Esophagus muscularis mucosa (tissue), 4 donors: ENCODE results near the gene LPCAT1.

Experiments
- EP300 ChIP-seq: sonication (generic); formaldehyde crosslinking; IDR thresholded peaks from one replicate; pipeline ENCODE4 v1.6.1; 2017; ENCODE audit warnings: antibody characterized with exemption
- POLR2A ChIP-seq: fragments of 450-650 bp; IDR thresholded peaks from one replicate; pipeline ENCODE4 v1.6.1; 2017; ENCODE audit warnings: antibody characterized with exemption, moderate library complexity, mild to moderate bottlenecking, low read depth
- TF ChIP-seq, protein P1 (sequence below), 3 experiments: fragments of 200-600 bp in 2 of 3; fragments of 450-650 bp in 1 of 3; sonication (generic) in 2 of 3; IDR thresholded peaks; one replicate each; pipeline ENCODE4 v1.5.1; 2017 to 2019; ENCODE audit warnings: antibody characterized with exemption in 3 of 3, mild to moderate bottlenecking in 2 of 3, moderate library complexity in 1 of 3

DNA sequence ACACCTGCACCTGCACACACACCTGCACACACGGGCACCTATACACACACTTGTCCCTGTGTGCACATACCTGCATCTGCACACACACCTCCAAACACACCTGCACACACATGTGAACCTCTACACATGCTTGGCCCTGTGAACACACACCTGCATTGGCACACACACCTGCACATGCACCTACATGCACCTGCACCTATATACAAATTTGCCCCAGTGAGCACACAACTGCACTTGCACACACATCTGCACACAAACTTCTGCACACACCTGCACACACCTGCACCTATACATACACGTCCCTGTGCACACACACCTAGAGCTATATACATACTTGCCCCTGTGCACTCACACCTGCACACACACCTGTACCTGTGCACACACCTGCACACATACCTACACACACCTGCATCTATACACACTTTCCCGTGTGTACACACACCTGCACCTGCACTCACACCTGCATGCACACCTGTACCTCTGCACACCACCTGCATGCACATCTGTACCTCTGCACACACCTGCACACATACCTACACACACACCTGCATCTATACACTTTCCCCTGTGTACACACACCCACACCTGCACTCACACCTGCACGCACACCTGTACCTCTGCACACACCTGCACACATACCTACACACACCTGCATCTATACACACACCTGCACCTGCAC, 21.5 kb upstream of the LPCAT1 start:
- TF ChIP-seq POLR2A (no peak), EP300 (no peak)
- TF ChIP-seq, protein P1, sequence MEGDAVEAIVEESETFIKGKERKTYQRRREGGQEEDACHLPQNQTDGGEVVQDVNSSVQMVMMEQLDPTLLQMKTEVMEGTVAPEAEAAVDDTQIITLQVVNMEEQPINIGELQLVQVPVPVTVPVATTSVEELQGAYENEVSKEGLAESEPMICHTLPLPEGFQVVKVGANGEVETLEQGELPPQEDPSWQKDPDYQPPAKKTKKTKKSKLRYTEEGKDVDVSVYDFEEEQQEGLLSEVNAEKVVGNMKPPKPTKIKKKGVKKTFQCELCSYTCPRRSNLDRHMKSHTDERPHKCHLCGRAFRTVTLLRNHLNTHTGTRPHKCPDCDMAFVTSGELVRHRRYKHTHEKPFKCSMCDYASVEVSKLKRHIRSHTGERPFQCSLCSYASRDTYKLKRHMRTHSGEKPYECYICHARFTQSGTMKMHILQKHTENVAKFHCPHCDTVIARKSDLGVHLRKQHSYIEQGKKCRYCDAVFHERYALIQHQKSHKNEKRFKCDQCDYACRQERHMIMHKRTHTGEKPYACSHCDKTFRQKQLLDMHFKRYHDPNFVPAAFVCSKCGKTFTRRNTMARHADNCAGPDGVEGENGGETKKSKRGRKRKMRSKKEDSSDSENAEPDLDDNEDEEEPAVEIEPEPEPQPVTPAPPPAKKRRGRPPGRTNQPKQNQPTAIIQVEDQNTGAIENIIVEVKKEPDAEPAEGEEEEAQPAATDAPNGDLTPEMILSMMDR (IDR thresholded peaks at IDR 0.05) = no peak
